Fibroblast of pulmonary artery (primary cell): ENCODE data around the gene C2orf49.

Source experiments
- DNase-seq: peaks from one replicate; pipeline ENCODE4 v3.0.0-alpha.2; 2010; ENCODE audit warnings: low read depth
- H3K4me3 ChIP-seq: replicated peaks from 2 replicates; pipeline ENCODE4 v1.5.1; 2011; ENCODE audit warnings: low read depth, mild to moderate bottlenecking, control low read depth, low read length, moderate library complexity
- CTCF ChIP-seq: IDR thresholded peaks from 2 replicates; pipeline ENCODE4 v1.5.1; 2011; ENCODE audit warnings: mild to moderate bottlenecking, control low read depth, low read length, inconsistent platforms; ENCODE audit errors: missing control alignments

Gene C2orf49

GRCh38 chr2:105337122-105338019 lies at the start of gene C2orf49:
C2orf49 (plus strand) TSS chr2:105337540; CDS start chr2:105337588, 48 bp downstream.
- no peak for TF ChIP-seq CTCF
- DNase-seq = peak; percentile 86
- H3K4me3 ChIP-seq = peak within 1 kb of the TSS; percentile 86

DNA sequence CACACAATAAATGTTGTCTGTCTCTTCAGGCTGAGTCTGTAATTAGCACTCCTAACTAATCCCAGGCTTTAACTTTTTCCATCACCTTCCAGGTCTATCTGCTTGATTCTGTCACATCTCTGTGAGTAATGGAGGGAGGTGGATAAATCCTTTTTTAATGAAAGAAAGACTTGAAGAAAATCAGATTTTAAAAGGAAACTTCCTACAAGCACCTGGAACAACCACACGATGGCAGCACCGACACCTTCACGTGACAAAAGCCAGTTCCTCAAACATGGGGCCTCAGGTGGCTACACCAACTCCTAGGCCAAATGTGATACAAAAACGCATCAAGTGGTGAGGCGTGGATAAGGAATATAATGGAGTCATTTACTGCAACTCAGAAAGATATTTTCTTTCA lies 49.6 kb upstream of the C2orf49 start:
- peak; percentile 59 for DNase-seq
- peak; percentile 54 for TF ChIP-seq CTCF
- H3K4me3 ChIP-seq = no peak overlapping the region

DNA sequence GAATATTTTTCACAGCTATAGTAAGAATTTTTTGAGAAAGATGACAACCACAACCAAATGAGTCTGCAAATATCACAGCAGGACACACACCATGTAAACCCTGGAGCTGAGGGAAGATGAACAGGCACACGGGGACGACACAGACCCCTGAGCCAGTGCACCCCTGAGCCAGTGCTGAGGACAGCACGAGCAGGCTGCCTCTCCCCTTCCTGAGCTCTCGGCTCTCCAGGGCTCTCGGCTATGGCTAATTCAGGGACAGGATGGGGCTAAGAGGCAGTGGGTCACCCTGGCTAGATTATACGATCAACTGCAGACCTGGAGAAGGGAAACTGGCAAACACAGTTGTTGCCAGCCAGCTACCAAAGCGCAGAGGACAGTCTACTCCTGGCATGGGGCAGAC lies 49.2 kb upstream of the C2orf49 start:
- TF ChIP-seq CTCF = no peak
- no peak overlapping the region for H3K4me3 ChIP-seq
- no peak for DNase-seq

DNA sequence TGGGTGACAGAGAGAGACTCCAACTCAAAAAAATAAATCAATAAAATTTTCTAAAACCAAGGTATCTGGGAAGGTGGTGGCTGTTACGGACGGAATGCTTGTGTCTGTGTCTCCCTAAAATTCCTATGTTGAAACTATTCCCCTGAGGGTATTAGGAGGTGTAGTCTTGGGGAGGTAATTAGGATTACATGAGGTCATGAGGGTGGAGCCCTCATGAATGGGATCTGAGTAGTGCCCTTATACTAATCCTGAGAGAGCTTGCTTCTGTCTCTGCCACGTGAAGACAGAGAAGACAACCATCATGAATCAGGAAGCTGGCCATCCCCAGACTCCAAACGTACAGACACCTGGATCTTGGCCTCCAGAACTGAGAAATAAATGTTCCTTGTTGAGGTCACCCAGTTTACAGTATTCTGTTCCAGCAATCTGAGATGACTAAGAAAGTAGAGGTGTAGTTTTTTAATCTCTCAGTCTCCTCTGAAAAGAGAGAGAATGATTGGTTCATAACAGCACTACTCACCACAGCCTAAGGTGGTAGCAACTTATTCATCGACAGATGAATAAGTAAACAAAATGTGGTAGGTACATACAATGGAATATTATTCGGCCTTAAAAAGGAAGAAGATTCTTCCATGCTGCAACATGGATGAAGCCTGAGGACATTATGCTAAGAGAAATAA lies 46.2 kb upstream of the C2orf49 start:
- H3K4me3 ChIP-seq = no peak overlapping the region
- no peak for TF ChIP-seq CTCF
- DNase-seq = no peak

DNA sequence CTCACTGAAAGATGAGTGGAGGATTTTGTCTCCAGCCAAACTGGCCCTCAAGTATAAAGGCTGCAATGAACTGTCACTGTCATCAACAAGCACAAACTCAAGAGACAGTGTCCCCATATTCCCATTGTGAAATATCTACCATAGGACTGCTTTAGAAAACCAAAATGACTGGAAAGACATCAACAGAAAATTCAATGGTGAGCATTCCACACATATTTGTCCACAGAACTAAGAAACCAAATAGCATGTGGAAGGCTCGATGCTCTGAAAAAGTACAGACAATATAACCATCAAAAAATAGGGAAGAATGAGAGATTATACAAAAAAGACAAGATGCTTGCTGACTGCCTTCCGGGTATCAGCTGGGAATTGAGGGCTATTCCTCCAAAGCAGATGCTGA lies 45.4 kb upstream of the C2orf49 start:
- no peak for DNase-seq
- no peak overlapping the region for H3K4me3 ChIP-seq
- no peak for TF ChIP-seq CTCF

GRCh38 chr2:105294046-105294445 lies 43.3 kb upstream of the C2orf49 start:
- TF ChIP-seq CTCF = no peak
- no peak for DNase-seq
- no peak overlapping the region for H3K4me3 ChIP-seq
